Kidney (tissue), 14 donors: ENCODE results near the gene FHAD1. TPM values are rescaled to one million over a fixed set of nuclear protein-coding genes. Genes with fewer than 3 reads are reported as not detected.

Experiments used
- DNase-seq, 5 donors: peaks; one replicate each; pipeline ENCODE4 v3.0.0-alpha.2; 2013 to 2020
- FAIRE-seq: peaks from 2 replicates; lab custom pipeline; 2012; peaks lifted over from hg19 to GRCh38; lab: Jason Lieb, UNC
- H3K27ac ChIP-seq, 2 donors: one replicate each; pipeline ENCODE4 v1.7.0; 2013; ENCODE audit warnings: low read depth in 2 of 2, low read length in 2 of 2, inconsistent platforms in 1 of 2
- H3K27me3 ChIP-seq: one replicate; pipeline ENCODE4 v1.7.1; 2013; ENCODE audit warnings: low read length, inconsistent platforms; ENCODE audit not compliant: control insufficient read depth, insufficient read depth
- H3K36me3 ChIP-seq, 3 donors: one replicate each; pipeline versions ENCODE4 v1.7.0 to v1.7.1; 2013; ENCODE audit warnings: low read length in 3 of 3, control low read depth in 1 of 3, inconsistent platforms in 1 of 3; ENCODE audit not compliant: insufficient read depth in 3 of 3, control insufficient read depth in 2 of 3
- H3K4me1 ChIP-seq, 3 donors: one replicate each; pipeline versions ENCODE4 v1.7.0 to v1.7.1; 2013; ENCODE audit warnings: low read length in 3 of 3, inconsistent platforms in 1 of 3, low read depth in 1 of 3; ENCODE audit not compliant: control insufficient read depth in 2 of 3, insufficient read depth in 2 of 3
- H3K4me3 ChIP-seq, 3 donors: one replicate each; pipeline versions ENCODE4 v1.7.0 to v1.8.1; 2013; ENCODE audit warnings: low read length in 3 of 3, control low read depth in 1 of 3, inconsistent platforms in 1 of 3
- H3K9ac ChIP-seq, 3 donors: one replicate each; pipeline versions ENCODE4 v1.7.0 to v1.7.1; 2013; ENCODE audit warnings: low read length in 3 of 3, control low read depth in 1 of 3, inconsistent platforms in 1 of 3
- H3K9me3 ChIP-seq, 3 donors: one replicate each; pipeline versions ENCODE4 v1.7.0 to v1.7.1; 2013; ENCODE audit warnings: low read length in 3 of 3, control low read depth in 1 of 3, inconsistent platforms in 1 of 3; ENCODE audit not compliant: control insufficient read depth in 2 of 3, insufficient read depth in 1 of 3
- CTCF ChIP-seq: IDR thresholded peaks from 3 replicates; pipeline ENCODE4 v1.5.1; 2012; ENCODE audit warnings: mild to moderate bottlenecking, moderate library complexity, borderline replicate concordance; ENCODE audit not compliant: insufficient read depth; ENCODE audit errors: extremely low read depth
- intact Hi-C: fragments of 100-400 bp; cut with DNase I; formaldehyde crosslinking; loops from one replicate; pipeline ENCODE4 v1.11.1; 2022
- polyA plus RNA-seq: library from polyadenylated mRNA; stranded (reverse); fragments of 350-450 nt; fragmentation: Illumina TruSeq; extraction: RNeasy Lipid Tissue Mini Kit (QIAGEN cat#74804); gene quantifications from one replicate; pipeline ENCODE4 v1.2.3, GENCODE V29; 2014; ENCODE audit warnings: low read depth, low replicate concordance; ENCODE audit not compliant: insufficient read depth
- total RNA-seq: library from RNA; stranded (reverse); fragmentation: NEBNext Ultra II Directional; extraction: Animal tissue kit (Norgen Biotek cat#: 25700); gene quantifications from one replicate; pipeline ENCODE4 v1.2.1, GENCODE V29; 2021
- donor health status: control.
- donor health status: control.
- donor health status: control.
- donor health status: control.
- donor health status: control.
- donor health status: DM: yes; HTN: yes; CAD: no.
- donor health status: Normal renal cell carcinoma (clear cell type).

Gene FHAD1
- total and polyA plus RNA-seq, 2 donors from 2014 or later: 0.84 to 4.2 TPM

- H3K4me3 ChIP-seq: no peak overlapping the region
Measured at GRCh38 chr1:15441247-15441646, 194.2 kb downstream of the FHAD1 start.

GRCh38 chr1:15442119-15442518 is 195.1 kb downstream of the FHAD1 start:
- Histone ChIP-seq H3K27ac (no peak overlapping the region), H3K27me3 (no peaks in the 10 kb centered on the region), H3K4me1 (no peaks in the 10 kb centered on the region), H3K4me3 (no peak overlapping the region), H3K9me3 (no peaks in the 10 kb centered on the region), H3K36me3 (no peaks in the 10 kb centered on the region), H3K9ac (no peak overlapping the region)
- intact Hi-C loops: no loop called here
- no peak for TF ChIP-seq CTCF
- FAIRE-seq (no peak), DNase-seq (no peak)

More at GRCh38 chr1:15441247-15441646, 194.2 kb downstream of the FHAD1 start:
- H3K36me3 ChIP-seq: no peaks in the 10 kb centered on the region
- TF ChIP-seq CTCF: no peak
- intact Hi-C loops: no loop called here
- FAIRE-seq: no peak
- no peak overlapping the region for H3K27ac ChIP-seq
- H3K9me3 ChIP-seq: no peaks in the 10 kb centered on the region
- no peaks in the 10 kb centered on the region for H3K4me1 ChIP-seq
- no peak for DNase-seq
- H3K9ac ChIP-seq: no peak overlapping the region
- H3K27me3 ChIP-seq: no peaks in the 10 kb centered on the region

DNA sequence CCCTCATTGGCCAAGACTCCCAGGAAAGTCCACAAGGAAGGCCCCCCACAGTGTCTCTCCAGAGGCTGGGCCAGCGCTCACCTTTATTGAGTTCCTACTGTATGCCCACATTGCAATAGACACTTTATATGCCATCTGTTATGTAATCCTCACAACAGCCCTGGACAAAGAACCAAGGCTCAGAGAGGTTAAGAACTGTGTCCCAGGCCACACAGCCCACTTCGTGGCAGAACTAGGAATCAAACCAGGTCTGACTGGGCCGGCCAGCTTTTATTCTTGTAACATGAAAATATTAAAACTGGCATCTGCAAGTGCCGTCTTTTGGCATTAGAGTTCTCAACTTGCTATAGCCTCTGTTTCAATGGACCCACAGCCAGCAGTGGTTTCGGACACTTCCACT is 195.7 kb downstream of the FHAD1 start:
- no peaks in the 10 kb centered on the region for H3K27me3 ChIP-seq
- H3K9me3 ChIP-seq: no peaks in the 10 kb centered on the region
- H3K4me1 ChIP-seq: no peaks in the 10 kb centered on the region
- intact Hi-C loops: no loop called here
- no peak for DNase-seq
- H3K9ac ChIP-seq: no peak overlapping the region
- H3K4me3 ChIP-seq: no peak overlapping the region
- no peak overlapping the region for H3K27ac ChIP-seq
- no peaks in the 10 kb centered on the region for H3K36me3 ChIP-seq
- FAIRE-seq: no peak
- TF ChIP-seq CTCF: no peak

GRCh38 chr1:15443281-15443680 is 196.3 kb downstream of the FHAD1 start:
- FAIRE-seq (no peak), DNase-seq (no peak)
- H3K4me1 ChIP-seq: no peaks in the 10 kb centered on the region
- no peak overlapping the region for H3K4me3 ChIP-seq
- no peak overlapping the region for H3K27ac ChIP-seq
- TF ChIP-seq CTCF: no peak
- H3K9ac ChIP-seq: no peak overlapping the region
- H3K27me3 ChIP-seq: no peaks in the 10 kb centered on the region
- no peaks in the 10 kb centered on the region for H3K36me3 ChIP-seq
- H3K9me3 ChIP-seq: no peaks in the 10 kb centered on the region
- intact Hi-C loops: no loop called here
